Activated CD8-positive, alpha-beta T cell treated with anti-CD3 and anti-CD28 coated beads for 36 hours (primary cell): ENCODE measurements around the gene RAB3C. TPM values are rescaled to one million over a fixed set of nuclear protein-coding genes. Genes with fewer than 3 reads are reported as not detected.

Source experiments
- ATAC-seq: fragments of 200-7000 bp; cut with Tn5 transposase; one replicate; pipeline ENCODE4 v1.10.0; 2021; ENCODE audit warnings: mild to moderate bottlenecking, moderate library complexity
- CTCF ChIA-PET: fragments of 350-600 bp; sonication (Branson Sonifier 250); formaldehyde crosslinking; loops from one replicate; lab custom pipeline; 2021; ENCODE audit warnings: antibody characterized with exemption; lab: Charles Lee
- POLR2A ChIA-PET: fragments of 350-600 bp; sonication (Branson Sonifier 250); formaldehyde crosslinking; loops from one replicate; lab custom pipeline; 2021; ENCODE audit warnings: antibody characterized with exemption; lab: Charles Lee
- DNase-seq: peaks from one replicate; pipeline ENCODE4 v3.0.0-alpha.2; 2020
- H3K27ac Mint-ChIP-seq: one replicate; pipeline ENCODE4 v1.8.0; 2021; ENCODE audit warnings: mild to moderate bottlenecking, mixed read lengths
- H3K27me3 Mint-ChIP-seq: one replicate; pipeline ENCODE4 v1.8.0; 2021; ENCODE audit warnings: mixed read lengths
- H3K36me3 Mint-ChIP-seq: one replicate; pipeline ENCODE4 v1.8.0; 2021; ENCODE audit warnings: low read depth, mixed read lengths
- H3K4me1 Mint-ChIP-seq: one replicate; pipeline ENCODE4 v1.8.0; 2021; ENCODE audit warnings: low read depth, mixed read lengths
- H3K4me3 Mint-ChIP-seq: one replicate; pipeline ENCODE4 v1.8.0; 2021; ENCODE audit warnings: mild to moderate bottlenecking, moderate library complexity, mixed read lengths
- H3K9me3 Mint-ChIP-seq: one replicate; pipeline ENCODE4 v1.8.0; 2021; ENCODE audit warnings: mixed read lengths
- intact Hi-C: fragments of 100-400 bp; cut with micrococcal nuclease; formaldehyde crosslinking; loops from one replicate; pipeline ENCODE4 v1.10.0; 2022
- total RNA-seq, 2 experiments: library from RNA; stranded (reverse); gene quantifications; one replicate each; pipeline ENCODE4 v1.2.3, GENCODE V29; 2021
- TF ChIP-seq, protein P1 (sequence below): fragments of 200-600 bp; IDR thresholded peaks from one replicate; pipeline ENCODE4 v1.8.0; 2022; ENCODE audit warnings: antibody characterized with exemption, mild to moderate bottlenecking

Gene RAB3C
- total RNA-seq, 2 experiments from 2014 or later: not detected

DNA sequence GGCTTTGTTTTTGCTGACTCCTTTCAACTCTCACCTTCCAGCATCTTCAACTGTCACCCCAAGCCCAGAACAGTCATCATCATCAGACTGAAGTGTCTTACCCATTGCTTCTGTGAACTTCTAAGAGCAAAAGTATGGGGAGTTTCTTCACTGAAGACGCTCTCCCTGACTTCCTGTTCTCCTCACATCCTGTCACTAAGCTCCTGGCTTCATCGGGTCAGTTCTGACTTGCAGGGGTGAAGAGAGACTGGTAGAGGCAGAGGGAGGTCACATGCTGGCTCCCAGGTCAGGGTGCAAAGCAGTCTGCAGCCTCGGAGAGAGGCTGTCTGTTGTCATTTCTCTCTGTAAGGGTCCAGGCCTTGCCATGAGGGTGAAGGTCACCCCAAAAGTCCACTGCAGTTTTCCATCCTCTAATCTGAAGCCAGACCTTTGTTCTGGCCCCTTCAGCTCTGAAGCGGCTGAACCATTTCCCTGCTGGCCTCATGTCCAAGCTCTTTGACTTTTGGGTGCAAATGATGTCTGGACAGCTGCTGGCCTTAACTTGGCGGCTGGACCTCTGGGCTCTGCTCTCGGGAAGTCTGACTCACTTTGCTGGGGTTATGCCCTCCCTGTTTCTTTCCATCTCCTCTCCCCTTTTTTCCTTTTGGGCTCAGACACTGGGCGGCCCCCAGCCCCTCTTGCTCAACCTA is 305.0 kb downstream of the RAB3C start:
- H3K4me1 Mint-ChIP-seq: peaks cover 22% of the 10 kb centered on the region
- H3K27me3 Mint-ChIP-seq: peaks cover 5% of the 10 kb centered on the region
- ChIA-PET CTCF (interaction anchor here (0.9 to 3.6 kb wide), 22 partner anchors 8 to 488 kb away, joined by 3 to 57 read pairs (median 7); no protein-coding TSS in a partner anchor), POLR2A (interaction anchor here (0.8 to 2.1 kb wide), 3 partner anchors 17 to 293 kb away, joined by 3 to 5 read pairs (median 3); no protein-coding TSS in a partner anchor)
- intact Hi-C loops: loop anchor here (2.0 to 10.0 kb wide), 3 partner anchors 119 to 497 kb away; no protein-coding TSS in a partner anchor
- peak overlapping the region; percentile 6 for H3K27ac Mint-ChIP-seq
- no peaks in the 10 kb centered on the region for H3K9me3 Mint-ChIP-seq
- DNase-seq (no peak), ATAC-seq (peak; percentile 16)
- H3K36me3 Mint-ChIP-seq: no peaks in the 10 kb centered on the region
- no peak overlapping the region for H3K4me3 Mint-ChIP-seq
- TF ChIP-seq, protein P1, sequence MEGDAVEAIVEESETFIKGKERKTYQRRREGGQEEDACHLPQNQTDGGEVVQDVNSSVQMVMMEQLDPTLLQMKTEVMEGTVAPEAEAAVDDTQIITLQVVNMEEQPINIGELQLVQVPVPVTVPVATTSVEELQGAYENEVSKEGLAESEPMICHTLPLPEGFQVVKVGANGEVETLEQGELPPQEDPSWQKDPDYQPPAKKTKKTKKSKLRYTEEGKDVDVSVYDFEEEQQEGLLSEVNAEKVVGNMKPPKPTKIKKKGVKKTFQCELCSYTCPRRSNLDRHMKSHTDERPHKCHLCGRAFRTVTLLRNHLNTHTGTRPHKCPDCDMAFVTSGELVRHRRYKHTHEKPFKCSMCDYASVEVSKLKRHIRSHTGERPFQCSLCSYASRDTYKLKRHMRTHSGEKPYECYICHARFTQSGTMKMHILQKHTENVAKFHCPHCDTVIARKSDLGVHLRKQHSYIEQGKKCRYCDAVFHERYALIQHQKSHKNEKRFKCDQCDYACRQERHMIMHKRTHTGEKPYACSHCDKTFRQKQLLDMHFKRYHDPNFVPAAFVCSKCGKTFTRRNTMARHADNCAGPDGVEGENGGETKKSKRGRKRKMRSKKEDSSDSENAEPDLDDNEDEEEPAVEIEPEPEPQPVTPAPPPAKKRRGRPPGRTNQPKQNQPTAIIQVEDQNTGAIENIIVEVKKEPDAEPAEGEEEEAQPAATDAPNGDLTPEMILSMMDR: no peak

DNA sequence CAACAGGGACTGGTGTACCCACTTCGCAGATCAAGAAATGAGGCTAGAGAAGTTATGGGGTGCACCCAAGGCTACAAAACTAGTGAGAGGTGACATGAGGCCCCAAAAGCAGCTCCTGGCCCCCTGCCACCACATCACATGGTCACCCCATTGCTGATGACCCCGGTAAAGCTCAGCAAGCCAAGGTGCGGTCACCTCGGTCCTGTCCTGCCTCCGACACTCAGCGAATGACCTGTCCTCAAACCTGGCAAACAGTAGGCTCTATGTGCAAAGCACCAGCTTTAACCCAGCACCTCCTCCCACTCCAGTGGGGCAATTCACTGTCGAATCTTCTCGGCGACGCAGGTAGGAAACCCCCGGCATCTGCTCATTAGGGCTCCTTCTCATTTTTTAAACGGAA is 307.4 kb downstream of the RAB3C start:
- H3K36me3 Mint-ChIP-seq: no peaks in the 10 kb centered on the region
- H3K4me1 Mint-ChIP-seq: peaks cover 22% of the 10 kb centered on the region
- CTCF ChIA-PET: interaction anchor here (1.1 to 5.3 kb wide), 7 partner anchors 8 to 477 kb away, joined by 4 to 68 read pairs (median 5); no protein-coding TSS in a partner anchor
- peaks cover 1% of the 10 kb centered on the region for H3K27me3 Mint-ChIP-seq
- POLR2A ChIA-PET: interaction anchor here (0.9 to 1.1 kb wide), 2 partner anchors 9 to 295 kb away, joined by 3 read pairs; no protein-coding TSS in a partner anchor
- intact Hi-C loops: no loop called here
- no peak overlapping the region for H3K4me3 Mint-ChIP-seq
- no peak overlapping the region for H3K27ac Mint-ChIP-seq
- ATAC-seq (no peak), DNase-seq (no peak)
- no peaks in the 10 kb centered on the region for H3K9me3 Mint-ChIP-seq
- TF ChIP-seq, protein P1: no peak

DNA sequence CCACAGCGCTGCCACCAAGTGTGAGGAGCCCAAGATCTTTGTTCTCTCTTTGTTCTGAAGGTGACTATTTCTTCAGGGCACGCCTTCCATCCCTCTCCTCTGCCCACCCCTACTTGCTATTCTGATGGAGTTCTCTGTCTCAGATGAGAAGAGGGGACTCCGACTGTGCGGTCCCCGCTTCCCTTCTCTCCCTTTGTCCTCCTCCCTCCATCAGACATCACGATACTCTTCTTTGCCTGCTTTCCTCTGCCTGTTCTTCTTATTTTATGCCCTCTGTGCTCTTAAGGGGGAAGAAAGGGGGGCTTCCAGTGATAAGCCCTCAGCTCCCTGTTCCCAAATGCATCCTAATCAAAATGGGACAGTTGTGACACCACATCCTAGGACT is 307.8 kb downstream of the RAB3C start:
- intact Hi-C loops: no loop called here
- Mint-ChIP-seq H3K4me1 (peaks cover 22% of the 10 kb centered on the region), H3K9me3 (no peaks in the 10 kb centered on the region), H3K27me3 (no peaks in the 10 kb centered on the region), H3K36me3 (no peaks in the 10 kb centered on the region), H3K27ac (no peak overlapping the region), H3K4me3 (no peak overlapping the region)
- ATAC-seq: no peak
- no peak for DNase-seq
- TF ChIP-seq, protein P1: no peak
- POLR2A ChIA-PET: interaction anchor here (0.9 to 1.1 kb wide), 2 partner anchors 9 to 295 kb away, joined by 3 read pairs; no protein-coding TSS in a partner anchor
- CTCF ChIA-PET: interaction anchor here (0.8 to 5.3 kb wide), 13 partner anchors 9 to 477 kb away, joined by 3 to 68 read pairs (median 5); no protein-coding TSS in a partner anchor

DNA sequence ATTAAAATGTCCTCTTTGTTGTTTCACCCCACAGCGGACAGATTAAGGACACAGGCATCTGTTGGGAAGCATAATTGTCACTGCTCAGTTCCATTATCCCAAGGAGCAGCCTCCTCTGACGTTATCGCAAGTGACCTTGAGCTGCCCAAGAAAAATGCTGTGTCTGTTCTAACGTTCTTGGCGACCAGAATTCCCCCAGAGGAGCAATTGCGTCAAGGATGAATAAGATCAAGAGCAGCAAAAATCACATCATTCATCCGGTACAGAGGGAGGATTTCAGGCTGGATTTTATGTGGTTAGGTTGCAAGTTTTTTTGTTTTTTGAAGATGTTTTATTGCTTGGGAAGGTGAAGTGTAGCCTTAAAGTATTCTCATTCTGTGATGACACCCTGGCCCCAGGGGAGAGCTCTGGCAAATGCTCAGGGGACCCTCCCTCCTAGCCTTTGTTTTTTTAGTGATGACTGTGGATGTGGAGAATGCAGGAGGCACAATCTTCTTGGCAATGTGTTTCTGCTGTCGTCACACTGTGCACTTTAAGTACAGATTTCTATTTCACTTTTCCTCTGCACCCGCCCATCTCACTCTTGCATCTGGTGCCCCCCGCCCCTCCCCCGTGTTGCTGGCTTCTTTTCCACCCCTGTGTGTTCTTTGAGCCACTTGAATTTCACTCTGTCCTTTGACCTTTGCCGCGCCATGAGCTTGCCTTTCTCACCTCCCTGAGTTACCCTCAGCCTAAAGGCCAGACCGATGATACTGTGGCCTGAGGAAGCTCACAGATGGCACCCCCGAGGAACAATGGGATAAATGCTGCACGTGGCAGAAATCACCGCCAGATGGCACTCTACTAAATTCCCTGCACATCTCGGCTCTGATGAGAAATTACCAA is 308.5 kb downstream of the RAB3C start:
- intact Hi-C loops: no loop called here
- Mint-ChIP-seq H3K4me3 (peak overlapping the region; percentile 14), H3K4me1 (peaks cover 20% of the 10 kb centered on the region), H3K27ac (peak overlapping the region; percentile 69), H3K9me3 (no peaks in the 10 kb centered on the region), H3K27me3 (no peaks in the 10 kb centered on the region), H3K36me3 (no peaks in the 10 kb centered on the region)
- DNase-seq: peak; percentile 79
- POLR2A ChIA-PET: interaction anchor here (0.6 to 1.1 kb wide), 3 partner anchors 10 to 1544 kb away, joined by 3 to 4 read pairs (median 4); no protein-coding TSS in a partner anchor
- peak; percentile 57 for ATAC-seq
- TF ChIP-seq, protein P1: peak; percentile 88
- CTCF ChIA-PET: interaction anchor here (0.6 to 5.3 kb wide), 24 partner anchors 9 to 491 kb away, joined by 3 to 68 read pairs (median 4); no protein-coding TSS in a partner anchor
